GM12892 (cell line): ENCODE measurements around the gene DENND4C.
"Not testable (repeated sequence)": the region's sequence is repeated elsewhere in the genome, so short reads cannot be mapped to it uniquely, and the experiment has no call there.

Experiments used
- DNase-seq: peaks from one replicate; pipeline ENCODE4 v3.0.0; 2011; ENCODE audit not compliant: insufficient read length
- FAIRE-seq: peaks from 2 replicates; lab custom pipeline; 2011; peaks lifted over from hg19 to GRCh38; lab: Jason Lieb, UNC
- POLR2A ChIP-seq: IDR thresholded peaks from 2 replicates; pipeline ENCODE4 v1.6.1; 2011; ENCODE audit warnings: low read depth, low read length, control low read depth
- POLR2AphosphoS5 ChIP-seq: IDR thresholded peaks from 2 replicates; pipeline ENCODE4 v1.6.1; 2011; ENCODE audit warnings: low read depth, low read length, control low read depth
- TAF1 ChIP-seq: IDR thresholded peaks from 2 replicates; pipeline ENCODE4 v1.6.1; 2011; ENCODE audit warnings: low read depth, mild to moderate bottlenecking, control low read depth, low read length, borderline replicate concordance

Gene DENND4C

GRCh38 chr9:19229595-19230354 lies 718 bp upstream of the DENND4C start:
- FAIRE-seq (peak; percentile 87), DNase-seq (peak; percentile 53)
- TF ChIP-seq POLR2A (peak; percentile 26; the same call in 1 of the 2 replicates), POLR2AphosphoS5 (no peak)

- no peak for FAIRE-seq
- peak; percentile 16 for DNase-seq
- TF ChIP-seq TAF1 (no peak), POLR2AphosphoS5 (no peak), POLR2A (no peak)
Observed at GRCh38 chr9:19231126-19231903, 822 bp downstream of the DENND4C start.

- FAIRE-seq (peak; percentile 77), DNase-seq (no peak)
- no peak for TF ChIP-seq POLR2A
- no peak for TF ChIP-seq TAF1
- TF ChIP-seq POLR2AphosphoS5 = no peak
Observed at GRCh38 chr9:19231904-19232822, 1.7 kb downstream of the DENND4C start.

GRCh38 chr9:19232823-19233194 lies 2.3 kb downstream of the DENND4C start:
- no peak for TF ChIP-seq POLR2AphosphoS5
- no peak for TF ChIP-seq TAF1
- TF ChIP-seq POLR2A = no peak
- FAIRE-seq (no peak), DNase-seq (peak; percentile 17)

GRCh38 chr9:19233344-19233743 lies 2.9 kb downstream of the DENND4C start:
- TF ChIP-seq POLR2A (no peak), POLR2AphosphoS5 (no peak), TAF1 (no peak)
- DNase-seq (no peak), FAIRE-seq (no peak)

GRCh38 chr9:19239955-19240354 lies 9.5 kb downstream of the DENND4C start:
- FAIRE-seq (no peak), DNase-seq (no peak)
- TF ChIP-seq POLR2A = no peak
- TF ChIP-seq TAF1 = no peak
- no peak for TF ChIP-seq POLR2AphosphoS5

GRCh38 chr9:19241728-19242127 lies 11.2 kb downstream of the DENND4C start:
- no peak for TF ChIP-seq POLR2AphosphoS5
- TF ChIP-seq POLR2A = no peak
- no peak for TF ChIP-seq TAF1
- no peak for DNase-seq
- no peak for FAIRE-seq

- no peak for FAIRE-seq
- TF ChIP-seq POLR2AphosphoS5 = no peak
- no peak for TF ChIP-seq TAF1
- no peak for TF ChIP-seq POLR2A
- DNase-seq = no peak
Observed at GRCh38 chr9:19243366-19244033, 13.0 kb downstream of the DENND4C start.

GRCh38 chr9:19246891-19247290 lies 16.4 kb downstream of the DENND4C start:
- TF ChIP-seq POLR2A = no peak
- no peak for TF ChIP-seq POLR2AphosphoS5
- TF ChIP-seq TAF1 = no peak

GRCh38 chr9:19247420-19247819 lies 16.9 kb downstream of the DENND4C start:
- TF ChIP-seq TAF1 = no peak
- no peak for TF ChIP-seq POLR2A
- TF ChIP-seq POLR2AphosphoS5 = no peak
- no peak for DNase-seq
- no peak for FAIRE-seq

More at GRCh38 chr9:19246891-19247290, 16.4 kb downstream of the DENND4C start:
- DNase-seq (no peak), FAIRE-seq (no peak)

GRCh38 chr9:19250346-19250745 lies 19.9 kb downstream of the DENND4C start:
- not testable (repeated sequence) for FAIRE-seq, DNase-seq

GRCh38 chr9:19251203-19251602 lies 20.7 kb downstream of the DENND4C start:
- DNase-seq, FAIRE-seq: not testable (repeated sequence)

GRCh38 chr9:19251622-19252021 lies 21.1 kb downstream of the DENND4C start:
- DNase-seq, FAIRE-seq: not testable (repeated sequence)
